ENCODE results near the gene MAD2L1BP.

DNA sequence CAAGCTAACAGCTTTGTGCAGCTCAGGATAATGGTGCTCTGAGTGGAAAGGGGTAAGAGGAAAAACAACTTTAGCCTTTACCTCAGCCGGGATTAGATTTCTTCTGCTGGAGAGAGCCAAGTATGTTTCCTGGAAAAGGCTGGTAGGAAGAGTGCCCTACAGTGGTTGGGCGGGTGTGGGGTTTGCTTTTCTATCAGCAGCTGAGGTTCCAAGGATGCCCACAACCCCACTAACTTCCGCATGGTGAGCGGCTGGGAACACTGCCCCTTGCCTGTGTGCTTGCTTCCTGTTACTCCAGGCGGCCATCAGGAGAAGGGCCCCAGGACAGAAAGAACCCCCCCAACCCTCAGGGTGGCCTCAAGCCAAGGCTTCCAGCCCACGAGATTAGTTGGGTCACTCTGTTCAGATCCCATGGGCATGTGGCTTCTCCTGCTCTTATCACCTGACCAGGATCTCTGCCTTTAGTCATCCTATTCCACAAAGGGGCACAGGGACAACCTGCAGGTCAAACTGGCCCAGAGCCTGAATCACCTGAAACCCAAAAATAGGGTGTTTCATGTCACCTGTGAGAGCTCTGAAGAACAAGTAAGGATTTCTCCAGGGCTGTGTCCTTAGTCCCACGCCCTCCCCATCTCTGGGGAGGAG, 41.4 kb downstream of the MAD2L1BP start:
- TF ChIP-seq, protein P1, sequence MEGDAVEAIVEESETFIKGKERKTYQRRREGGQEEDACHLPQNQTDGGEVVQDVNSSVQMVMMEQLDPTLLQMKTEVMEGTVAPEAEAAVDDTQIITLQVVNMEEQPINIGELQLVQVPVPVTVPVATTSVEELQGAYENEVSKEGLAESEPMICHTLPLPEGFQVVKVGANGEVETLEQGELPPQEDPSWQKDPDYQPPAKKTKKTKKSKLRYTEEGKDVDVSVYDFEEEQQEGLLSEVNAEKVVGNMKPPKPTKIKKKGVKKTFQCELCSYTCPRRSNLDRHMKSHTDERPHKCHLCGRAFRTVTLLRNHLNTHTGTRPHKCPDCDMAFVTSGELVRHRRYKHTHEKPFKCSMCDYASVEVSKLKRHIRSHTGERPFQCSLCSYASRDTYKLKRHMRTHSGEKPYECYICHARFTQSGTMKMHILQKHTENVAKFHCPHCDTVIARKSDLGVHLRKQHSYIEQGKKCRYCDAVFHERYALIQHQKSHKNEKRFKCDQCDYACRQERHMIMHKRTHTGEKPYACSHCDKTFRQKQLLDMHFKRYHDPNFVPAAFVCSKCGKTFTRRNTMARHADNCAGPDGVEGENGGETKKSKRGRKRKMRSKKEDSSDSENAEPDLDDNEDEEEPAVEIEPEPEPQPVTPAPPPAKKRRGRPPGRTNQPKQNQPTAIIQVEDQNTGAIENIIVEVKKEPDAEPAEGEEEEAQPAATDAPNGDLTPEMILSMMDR (IDR thresholded peaks at IDR 0.05; ENCODE audit: insufficient read depth, low read length), result no peak
- no peak for TF ChIP-seq POLR2AphosphoS5 (IDR thresholded peaks at IDR 0.05; ENCODE audit: low read depth)

All from HL-60 (cell line).